GM10266 (cell line): ENCODE measurements around the gene IL17RE.

Experiments
- DNase-seq: peaks from one replicate; pipeline ENCODE4 v3.0.0; 2012; ENCODE audit errors: extremely low spot score
- TF ChIP-seq, protein P1 (sequence below): IDR thresholded peaks from 2 replicates; pipeline ENCODE4 v1.5.1; 2012; ENCODE audit warnings: mild to moderate bottlenecking, low read depth; ENCODE audit not compliant: control insufficient read depth, insufficient read depth; ENCODE audit errors: missing control alignments

Gene IL17RE

GRCh38 chr3:9912294-9912935 lies 9.8 kb downstream of the IL17RE start:
- TF ChIP-seq, protein P1, sequence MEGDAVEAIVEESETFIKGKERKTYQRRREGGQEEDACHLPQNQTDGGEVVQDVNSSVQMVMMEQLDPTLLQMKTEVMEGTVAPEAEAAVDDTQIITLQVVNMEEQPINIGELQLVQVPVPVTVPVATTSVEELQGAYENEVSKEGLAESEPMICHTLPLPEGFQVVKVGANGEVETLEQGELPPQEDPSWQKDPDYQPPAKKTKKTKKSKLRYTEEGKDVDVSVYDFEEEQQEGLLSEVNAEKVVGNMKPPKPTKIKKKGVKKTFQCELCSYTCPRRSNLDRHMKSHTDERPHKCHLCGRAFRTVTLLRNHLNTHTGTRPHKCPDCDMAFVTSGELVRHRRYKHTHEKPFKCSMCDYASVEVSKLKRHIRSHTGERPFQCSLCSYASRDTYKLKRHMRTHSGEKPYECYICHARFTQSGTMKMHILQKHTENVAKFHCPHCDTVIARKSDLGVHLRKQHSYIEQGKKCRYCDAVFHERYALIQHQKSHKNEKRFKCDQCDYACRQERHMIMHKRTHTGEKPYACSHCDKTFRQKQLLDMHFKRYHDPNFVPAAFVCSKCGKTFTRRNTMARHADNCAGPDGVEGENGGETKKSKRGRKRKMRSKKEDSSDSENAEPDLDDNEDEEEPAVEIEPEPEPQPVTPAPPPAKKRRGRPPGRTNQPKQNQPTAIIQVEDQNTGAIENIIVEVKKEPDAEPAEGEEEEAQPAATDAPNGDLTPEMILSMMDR: no peak

DNA sequence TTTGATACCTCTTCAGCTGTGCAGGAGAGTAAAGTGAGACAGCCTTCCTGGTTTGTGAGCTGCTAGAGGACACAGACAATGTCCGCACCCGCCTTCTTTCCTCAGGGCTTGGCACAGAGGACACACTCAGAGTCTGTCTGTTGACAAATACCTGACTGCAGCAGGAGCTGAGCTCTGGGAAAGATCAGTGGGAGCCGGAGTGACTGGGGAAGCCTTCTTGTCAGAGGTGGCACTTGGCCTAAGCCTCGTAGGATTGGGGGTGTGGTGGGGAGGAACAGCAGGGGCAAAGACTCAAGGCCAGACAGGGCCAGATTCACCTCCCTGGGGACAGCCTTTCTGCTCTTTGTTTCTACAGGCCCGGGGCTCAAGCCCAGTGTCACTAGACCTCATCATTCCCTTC lies 11.0 kb downstream of the IL17RE start:
- TF ChIP-seq, protein P1: no peak
- DNase-seq: no peak

More at GRCh38 chr3:9912294-9912935, 9.8 kb downstream of the IL17RE start:
- DNase-seq: no peak

GRCh38 chr3:9914011-9914410 lies 11.4 kb downstream of the IL17RE start:
- no peak for DNase-seq

GRCh38 chr3:9914559-9915253 lies 12.1 kb downstream of the IL17RE start:
- DNase-seq: peak; percentile 62

More at GRCh38 chr3:9914011-9914410, 11.4 kb downstream of the IL17RE start:
- TF ChIP-seq, protein P1: no peak

GRCh38 chr3:9915254-9916141 lies 12.8 kb downstream of the IL17RE start:
- TF ChIP-seq, protein P1: peak; percentile 53
- DNase-seq: peak; percentile 50

More at GRCh38 chr3:9914559-9915253, 12.1 kb downstream of the IL17RE start:
- TF ChIP-seq, protein P1: no peak

DNA sequence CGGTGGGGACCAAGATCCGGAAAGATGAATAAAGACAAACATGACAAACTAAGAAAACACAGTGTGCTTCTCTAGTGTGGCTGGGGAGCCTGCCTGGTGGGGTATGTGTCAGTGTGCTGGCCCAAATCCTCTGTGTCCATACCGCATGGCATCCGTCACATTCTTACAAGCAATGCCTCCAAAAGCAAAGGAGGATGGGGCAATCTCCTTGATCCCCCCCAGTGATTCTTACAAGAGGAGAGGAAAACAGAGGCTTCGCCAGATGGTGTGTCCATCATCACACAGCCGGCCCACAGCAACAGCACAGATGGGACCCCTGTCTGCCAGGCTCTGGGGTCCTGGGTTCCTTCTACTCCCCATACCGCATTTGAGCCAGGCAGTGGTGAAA lies 13.7 kb downstream of the IL17RE start:
- DNase-seq: no peak
- TF ChIP-seq, protein P1: no peak
